Breast epithelium (tissue), 4 donors: ENCODE data around the gene DDR2. TPM values are rescaled to one million over a fixed set of nuclear protein-coding genes. Genes with fewer than 3 reads are reported as not detected.

Experiments used
- DNase-seq, 2 donors: peaks; one replicate each; pipeline ENCODE4 v3.0.0-alpha.2; 2019; ENCODE audit warnings: low spot score in 2 of 2
- H3K27ac ChIP-seq, 2 donors: fragments of 200-600 bp; sonication (generic) in 1 of 2; one replicate each; pipeline ENCODE4 v1.5.1; 2016 to 2019; ENCODE audit warnings: mild to moderate bottlenecking in 1 of 2
- H3K27me3 ChIP-seq, 2 donors: fragments of 200-600 bp; sonication (generic) in 1 of 2; one replicate each; pipeline versions ENCODE4 v1.5.1 to v1.6.0; 2017 to 2019; ENCODE audit warnings: control low read depth in 1 of 2, mild to moderate bottlenecking in 1 of 2
- H3K36me3 ChIP-seq: fragments of 200-600 bp; one replicate; pipeline ENCODE4 v1.5.1; 2019
- H3K4me1 ChIP-seq, 2 donors: fragments of 200-600 bp; sonication (generic); one replicate each; pipeline ENCODE4 v1.5.1; 2016 to 2019; ENCODE audit warnings: control low read depth in 1 of 2
- H3K4me3 ChIP-seq, 3 donors: fragments of 200-600 bp; sonication (generic); 1 replicate in 2 of 3; 2 replicates in 1 of 3; pipeline ENCODE4 v1.5.1; 2016 to 2019; ENCODE audit warnings: mild to moderate bottlenecking in 3 of 3, moderate library complexity in 2 of 3
- H3K9me3 ChIP-seq, 2 donors: fragments of 200-600 bp; sonication (generic) in 1 of 2; one replicate each; pipeline ENCODE4 v1.5.1; 2016 to 2019; ENCODE audit warnings: control low read depth in 1 of 2
- POLR2A ChIP-seq: fragments of 450-650 bp; IDR thresholded peaks from one replicate; pipeline ENCODE4 v1.6.1; 2016; ENCODE audit warnings: antibody characterized with exemption, mild to moderate bottlenecking, moderate library complexity
- POLR2AphosphoS5 ChIP-seq, 3 donors: sonication (generic); formaldehyde crosslinking; IDR thresholded peaks; one replicate each; pipeline ENCODE4 v1.6.1; 2017; ENCODE audit warnings: antibody characterized with exemption in 3 of 3
- intact Hi-C: fragments of 100-400 bp; cut with DNase I; formaldehyde crosslinking; loops from one replicate; pipeline ENCODE4 v1.15.1; 2023; ENCODE audit warnings: low total_unique reads
- total RNA-seq, 3 donors: library from RNA; depleted of rRNA; stranded (reverse); fragments of >200 nt; gene quantifications; one replicate each; pipeline ENCODE4 v1.1.0, GENCODE V29; 2016
- TF ChIP-seq, protein P1 (sequence below), 3 donors: fragments of 450-650 bp; IDR thresholded peaks; one replicate each; pipeline ENCODE4 v1.5.1; 2016 to 2017; ENCODE audit warnings: antibody characterized with exemption in 3 of 3, mild to moderate bottlenecking in 3 of 3, moderate library complexity in 3 of 3

Gene DDR2
- total RNA-seq, 3 donors from 2014 or later = 41.9 to 238 (median 47.2) TPM

DNA sequence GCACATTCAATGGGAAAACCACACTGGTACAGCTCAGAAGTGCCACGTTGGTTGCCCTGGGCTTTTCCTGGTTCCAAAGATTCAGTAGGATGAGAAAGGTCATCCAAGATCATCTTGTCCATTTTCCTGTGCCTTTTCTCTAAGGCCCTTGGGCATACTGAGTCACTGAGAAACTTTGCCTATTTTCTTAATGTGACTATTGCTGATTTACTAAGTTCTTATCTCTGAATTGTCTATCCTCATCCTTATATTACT, 101.0 kb downstream of the DDR2 start:
- Histone ChIP-seq H3K9me3 (no peaks in the 10 kb centered on the region), H3K4me1 (peaks cover 0 to 3% of the 10 kb centered on the region in 2 donors), H3K27ac (peak overlapping the region; percentile 69 to 70), H3K36me3 (no peaks in the 10 kb centered on the region), H3K27me3 (no peaks in the 10 kb centered on the region), H3K4me3 (no peak overlapping the region)
- no peak for DNase-seq
- intact Hi-C loops = no loop called here
- TF ChIP-seq POLR2AphosphoS5 (IDR thresholded peaks at IDR 0.05) (no peak), POLR2A (no peak)
- TF ChIP-seq, protein P1, sequence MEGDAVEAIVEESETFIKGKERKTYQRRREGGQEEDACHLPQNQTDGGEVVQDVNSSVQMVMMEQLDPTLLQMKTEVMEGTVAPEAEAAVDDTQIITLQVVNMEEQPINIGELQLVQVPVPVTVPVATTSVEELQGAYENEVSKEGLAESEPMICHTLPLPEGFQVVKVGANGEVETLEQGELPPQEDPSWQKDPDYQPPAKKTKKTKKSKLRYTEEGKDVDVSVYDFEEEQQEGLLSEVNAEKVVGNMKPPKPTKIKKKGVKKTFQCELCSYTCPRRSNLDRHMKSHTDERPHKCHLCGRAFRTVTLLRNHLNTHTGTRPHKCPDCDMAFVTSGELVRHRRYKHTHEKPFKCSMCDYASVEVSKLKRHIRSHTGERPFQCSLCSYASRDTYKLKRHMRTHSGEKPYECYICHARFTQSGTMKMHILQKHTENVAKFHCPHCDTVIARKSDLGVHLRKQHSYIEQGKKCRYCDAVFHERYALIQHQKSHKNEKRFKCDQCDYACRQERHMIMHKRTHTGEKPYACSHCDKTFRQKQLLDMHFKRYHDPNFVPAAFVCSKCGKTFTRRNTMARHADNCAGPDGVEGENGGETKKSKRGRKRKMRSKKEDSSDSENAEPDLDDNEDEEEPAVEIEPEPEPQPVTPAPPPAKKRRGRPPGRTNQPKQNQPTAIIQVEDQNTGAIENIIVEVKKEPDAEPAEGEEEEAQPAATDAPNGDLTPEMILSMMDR (IDR thresholded peaks at IDR 0.05) = no peak

DNA sequence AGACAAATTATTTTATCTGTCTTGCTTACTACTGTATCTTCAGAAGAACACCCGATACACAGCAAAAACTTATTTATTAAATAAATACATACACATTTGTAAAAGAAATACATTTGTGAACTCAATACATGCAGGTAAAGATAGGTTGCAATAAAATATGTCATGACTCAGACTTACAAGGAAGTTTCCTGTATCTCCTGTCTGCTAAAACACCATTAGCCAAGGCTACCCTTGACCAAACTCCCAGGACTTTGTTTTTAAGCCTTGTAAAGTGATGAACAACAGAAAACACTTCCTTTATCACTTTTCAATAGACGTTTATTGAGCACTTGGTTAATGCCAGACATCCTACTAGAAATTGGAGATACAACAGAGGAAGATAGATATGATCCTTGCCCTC, 101.8 kb downstream of the DDR2 start:
- Histone ChIP-seq H3K36me3 (no peaks in the 10 kb centered on the region), H3K27ac (no peak overlapping the region), H3K9me3 (no peaks in the 10 kb centered on the region), H3K27me3 (no peaks in the 10 kb centered on the region), H3K4me1 (peaks cover 0 to 3% of the 10 kb centered on the region in 2 donors), H3K4me3 (no peak overlapping the region)
- intact Hi-C loops = no loop called here
- no peak for TF ChIP-seq POLR2AphosphoS5 (IDR thresholded peaks at IDR 0.05)
- no peak for TF ChIP-seq POLR2A
- TF ChIP-seq, protein P1 (IDR thresholded peaks at IDR 0.05) = no peak
- no peak for DNase-seq

DNA sequence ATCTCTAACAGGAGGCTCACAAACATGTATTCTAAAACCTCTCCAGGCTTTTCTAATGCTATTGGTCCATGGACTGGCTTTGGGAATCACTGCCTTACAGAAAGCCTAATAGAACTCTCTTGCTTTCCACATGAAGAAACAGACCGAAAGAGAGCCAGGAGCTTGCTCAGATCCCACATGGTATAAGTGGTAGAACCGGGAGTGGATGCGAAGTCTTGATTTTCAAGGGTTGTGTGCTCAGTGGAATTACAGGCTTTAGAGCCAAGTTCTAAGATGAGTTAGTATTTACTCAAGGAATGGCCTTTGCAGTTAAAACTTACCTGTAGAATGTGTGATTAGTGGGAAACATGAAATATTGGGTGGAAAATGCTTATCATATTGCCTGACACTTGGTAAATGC, 103.9 kb downstream of the DDR2 start:
- intact Hi-C loops = no loop called here
- TF ChIP-seq, protein P1 (IDR thresholded peaks at IDR 0.05) = no peak
- TF ChIP-seq POLR2A (no peak), POLR2AphosphoS5 (IDR thresholded peaks at IDR 0.05) (no peak)
- H3K27ac ChIP-seq = no peak overlapping the region
- H3K4me1 ChIP-seq = peaks cover 0 to 3% of the 10 kb centered on the region in 2 donors
- H3K27me3 ChIP-seq = no peaks in the 10 kb centered on the region
- H3K4me3 ChIP-seq = no peak overlapping the region
- no peak for DNase-seq
- H3K9me3 ChIP-seq = no peaks in the 10 kb centered on the region
- no peaks in the 10 kb centered on the region for H3K36me3 ChIP-seq

DNA sequence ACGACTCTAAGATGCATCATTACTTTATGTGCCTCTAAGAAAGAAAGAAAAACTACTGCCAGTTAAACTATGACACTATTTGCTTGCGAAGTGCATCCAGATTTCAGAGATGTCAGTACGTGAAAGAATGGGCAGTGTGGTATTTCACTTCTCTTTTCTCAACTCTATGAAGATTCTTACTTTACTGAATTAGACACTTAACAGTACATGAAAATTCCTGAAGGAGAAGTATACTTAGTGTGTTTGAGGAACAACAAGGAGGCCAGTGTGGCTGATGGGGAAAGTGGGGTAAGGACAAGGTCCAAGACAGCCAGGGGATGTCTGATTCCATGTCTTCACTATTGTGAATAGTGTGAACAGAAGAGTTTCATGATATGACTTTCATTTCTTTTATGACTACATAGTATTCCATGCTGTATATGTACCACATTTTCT, 104.4 kb downstream of the DDR2 start:
- Histone ChIP-seq H3K36me3 (no peaks in the 10 kb centered on the region), H3K27ac (no peak overlapping the region), H3K4me3 (no peak overlapping the region), H3K27me3 (no peaks in the 10 kb centered on the region), H3K9me3 (no peaks in the 10 kb centered on the region), H3K4me1 (peaks cover 0 to 3% of the 10 kb centered on the region in 2 donors)
- intact Hi-C loops = no loop called here
- no peak for TF ChIP-seq POLR2A
- TF ChIP-seq POLR2AphosphoS5 (IDR thresholded peaks at IDR 0.05) = no peak
- TF ChIP-seq, protein P1 (IDR thresholded peaks at IDR 0.05) = no peak
- no peak for DNase-seq

DNA sequence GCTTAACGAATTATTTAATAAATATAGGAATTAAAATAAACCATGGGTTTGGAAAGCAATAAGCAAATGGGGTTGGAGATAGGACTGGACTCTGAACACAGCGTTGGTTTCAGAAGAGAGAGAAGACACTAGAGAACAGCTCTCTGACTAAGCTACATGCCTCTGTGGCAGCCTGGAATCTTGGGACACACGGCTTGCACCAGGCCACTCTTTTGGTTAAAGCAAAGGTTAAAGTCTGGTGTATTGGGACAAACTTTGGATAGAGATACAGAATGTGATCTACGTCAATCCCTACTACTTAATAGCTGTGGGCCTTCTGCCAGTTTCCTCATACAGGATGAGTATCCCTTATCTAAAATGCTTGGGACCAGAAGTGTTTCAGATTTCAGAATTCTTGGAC, 108.5 kb downstream of the DDR2 start:
- Histone ChIP-seq H3K4me1 (no peaks in the 10 kb centered on the region), H3K9me3 (no peaks in the 10 kb centered on the region), H3K27me3 (no peaks in the 10 kb centered on the region), H3K27ac (no peak overlapping the region), H3K4me3 (no peak overlapping the region), H3K36me3 (no peaks in the 10 kb centered on the region)
- intact Hi-C loops = no loop called here
- TF ChIP-seq, protein P1 (IDR thresholded peaks at IDR 0.05) = no peak
- TF ChIP-seq POLR2AphosphoS5 (IDR thresholded peaks at IDR 0.05) = no peak
- TF ChIP-seq POLR2A = no peak
- DNase-seq = no peak
